ENCODE results near the gene FAM117A. TPM values are rescaled to one million over a fixed set of nuclear protein-coding genes. Genes with fewer than 3 reads are reported as not detected.

Gene FAM117A
- total and polyA plus RNA-seq, 11 donors: 5.2 to 18.5 (median 10.4) TPM

GRCh38 chr17:49705254-49705653, 58.7 kb downstream of the FAM117A start:
- Histone ChIP-seq H3K9me3 (no peaks in the 10 kb centered on the region), H3K27ac (no peak overlapping the region), H3K36me3 (peaks cover 0 to 70% (median 59%) of the 10 kb centered on the region in 9 donors), H3K4me3 (no peak overlapping the region), H3K4me1 (peaks cover 0 to 32% (median 19%) of the 10 kb centered on the region in 12 donors), H3K27me3 (no peaks in the 10 kb centered on the region)
- no peak for DNase-seq
- TF ChIP-seq POLR2A (IDR thresholded peaks at IDR 0.05): no peak
- no peak for TF ChIP-seq CTCF (IDR thresholded peaks at IDR 0.05)
- intact Hi-C loops (cut with DNase I): loop anchor here in 9 of 10 donors (2.0 to 10.0 kb wide), 9 partner anchors 72 to 292 kb away; partner anchors contain the start of genes DLX3 (in 4 of the 9), KAT7 (in 1 of the 9), PHB1 (in 1 of the 9) and TAC4 (in 1 of the 9)
- ATAC-seq: no peak

GRCh38 chr17:49703557-49704277, 60.2 kb downstream of the FAM117A start:
- Histone ChIP-seq H3K27ac (peak overlapping the region in 3 of 12 donors; percentile 39 to 51 (median 43)), H3K36me3 (peaks cover 0 to 72% (median 61%) of the 10 kb centered on the region in 9 donors), H3K9me3 (no peaks in the 10 kb centered on the region), H3K4me1 (peaks cover 0 to 39% (median 18%) of the 10 kb centered on the region in 12 donors), H3K4me3 (no peak overlapping the region), H3K27me3 (no peaks in the 10 kb centered on the region)
- intact Hi-C loops (cut with DNase I): loop anchor here in 6 of 10 donors (2.0 to 10.0 kb wide), 5 partner anchors 133 to 291 kb away; partner anchors contain the start of genes DLX3 (in 3 of the 6) and PHB1 (in 1 of the 6)
- peak; percentile 20 to 63 (median 52) for TF ChIP-seq CTCF (IDR thresholded peaks at IDR 0.05)
- TF ChIP-seq POLR2A (IDR thresholded peaks at IDR 0.05): no peak
- WGBS, 4 donors: 52 to 59% (median 56%) methylated on average over 6 of the region's 6 CpGs
- ATAC-seq (peak in 3 of 4 donors; percentile 18 to 19 (median 18)), DNase-seq (peak in 2 of 5 donors; percentile 43 to 66)

GRCh38 chr17:49700960-49701359, 63.0 kb downstream of the FAM117A start:
- ATAC-seq: no peak
- Histone ChIP-seq H3K36me3 (peaks cover 0 to 71% (median 60%) of the 10 kb centered on the region in 9 donors), H3K27ac (no peak overlapping the region), H3K9me3 (no peaks in the 10 kb centered on the region), H3K27me3 (no peaks in the 10 kb centered on the region), H3K4me1 (peaks cover 0 to 24% (median 5%) of the 10 kb centered on the region in 12 donors), H3K4me3 (no peak overlapping the region)
- TF ChIP-seq CTCF (IDR thresholded peaks at IDR 0.05) (no peak), POLR2A (IDR thresholded peaks at IDR 0.05) (no peak)
- WGBS, 4 donors: 75 to 90% (median 88%) methylated on average over 6 of the region's 6 CpGs
- no peak for DNase-seq
- intact Hi-C loops (cut with DNase I): loop anchor here in 5 of 10 donors (10.0 kb wide), 3 partner anchors 266 to 294 kb away; partner anchors contain the start of genes DLX3 (in 3 of the 5) and PHB1 (in 1 of the 5)

- Histone ChIP-seq H3K27me3 (no peaks in the 10 kb centered on the region), H3K4me3 (no peak overlapping the region), H3K9me3 (no peaks in the 10 kb centered on the region), H3K36me3 (peaks cover 0 to 62% (median 52%) of the 10 kb centered on the region in 9 donors), H3K4me1 (peaks cover 0 to 27% (median 8%) of the 10 kb centered on the region in 12 donors), H3K27ac (peak overlapping the region in 1 of 12 donors; percentile 22)
- TF ChIP-seq CTCF (IDR thresholded peaks at IDR 0.05) (no peak), POLR2A (IDR thresholded peaks at IDR 0.05) (no peak)
- intact Hi-C loops (cut with DNase I): loop anchor here in 6 of 10 donors (5.0 to 10.0 kb wide), 4 partner anchors 265 to 297 kb away; partner anchors contain the start of genes DLX3 (in 4 of the 6) and PHB1 (in 1 of the 6)
- ATAC-seq: peak; percentile 63 to 82 (median 66)
- peak in 4 of 5 donors; percentile 55 to 80 (median 61) for DNase-seq
- 54 to 59% (median 55%) methylated on average over 7 to 8 of the region's 8 CpGs for WGBS, 4 donors
Observed at GRCh38 chr17:49699966-49700575, 63.9 kb downstream of the FAM117A start.
